ENCODE results near the gene GBA2. TPM values are rescaled to one million over a fixed set of nuclear protein-coding genes. Genes with fewer than 3 reads are reported as not detected.

GBA2 gene
- total RNA-seq, 4 donors from 2014 or later, result 33.7 to 94.7 (median 57.9) TPM

- ATAC-seq (ENCODE audit: low FRiP score), result peak; percentile 0
- TF ChIP-seq CTCF (IDR thresholded peaks at IDR 0.05), result no peak
- DNase-seq (ENCODE audit: low spot score), result no peak
Measured at GRCh38 chr9:35732800-35733541, 16.1 kb downstream of the GBA2 start.

- ATAC-seq (ENCODE audit: low FRiP score) (peak; percentile 87), DNase-seq (ENCODE audit: low spot score) (peak; percentile 85)
- TF ChIP-seq CTCF (IDR thresholded peaks at IDR 0.05), result no peak
Measured at GRCh38 chr9:35732185-35732799, 16.7 kb downstream of the GBA2 start, which contains the start of the genes CREB3 and TLN1. Gene CREB3, plus strand, starts transcription at chr9:35732666. Its CDS starts 107 bp downstream, at chr9:35732773. Gene TLN1, minus strand, starts transcription at chr9:35732195. Its CDS starts 6,501 bp downstream, at chr9:35725694.

- no peak for ATAC-seq (ENCODE audit: low FRiP score)
Measured at GRCh38 chr9:35731415-35732184, 17.4 kb downstream of the GBA2 start.

GRCh38 chr9:35730486-35730854 is 18.6 kb downstream of the GBA2 start:
- no peak for ATAC-seq (ENCODE audit: low FRiP score)
- TF ChIP-seq CTCF (IDR thresholded peaks at IDR 0.05), result no peak
- no peak for DNase-seq (ENCODE audit: low spot score)

More at GRCh38 chr9:35731415-35732184, 17.4 kb downstream of the GBA2 start:
- no peak for TF ChIP-seq CTCF (IDR thresholded peaks at IDR 0.05)
- DNase-seq (ENCODE audit: low spot score), result no peak

- no peak for ATAC-seq (ENCODE audit: low FRiP score)
- TF ChIP-seq CTCF (IDR thresholded peaks at IDR 0.05), result no peak
- DNase-seq (ENCODE audit: low spot score), result no peak
Measured at GRCh38 chr9:35729700-35730485, 19.1 kb downstream of the GBA2 start.

- no peak for ATAC-seq (ENCODE audit: low FRiP score)
- no peak for DNase-seq (ENCODE audit: low spot score)
- TF ChIP-seq CTCF (IDR thresholded peaks at IDR 0.05), result no peak
Measured at GRCh38 chr9:35729101-35729500, 19.9 kb downstream of the GBA2 start.
